ENCODE data around the gene TOP1. TPM values are rescaled to one million over a fixed set of nuclear protein-coding genes. Genes with fewer than 3 reads are reported as not detected.
A peak's percentile ranks its signal among the peaks of the same experiment; 100 is the strongest.

The TOP1 gene
- total RNA-seq, 2 experiments from 2014 or later: 37.6 to 41.7 TPM

DNA sequence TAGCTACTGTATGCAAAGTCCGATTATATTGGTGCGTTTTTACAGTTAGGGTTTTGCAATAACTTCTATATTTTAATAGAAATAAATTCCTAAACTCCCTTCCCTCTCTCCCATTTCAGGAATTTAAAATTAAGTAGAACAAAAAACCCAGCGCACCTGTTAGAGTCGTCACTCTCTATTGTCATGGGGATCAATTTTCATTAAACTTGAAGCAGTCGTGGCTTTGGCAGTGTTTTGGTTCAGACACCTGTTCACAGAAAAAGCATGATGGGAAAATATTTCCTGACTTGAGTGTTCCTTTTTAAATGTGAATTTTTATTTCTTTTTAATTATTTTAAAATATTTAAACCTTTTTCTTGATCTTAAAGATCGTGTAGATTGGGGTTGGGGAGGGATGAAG lies 95.0 kb downstream of the TOP1 start:
- Histone ChIP-seq H3K4me3 (ENCODE audit: low read length) (no peak overlapping the region), H3K36me3 (ENCODE audit: insufficient read depth, low read length) (peaks cover 66% of the 10 kb centered on the region), H3K27me3 (ENCODE audit: control insufficient read depth in 1 of 2, insufficient read depth in 2 of 2, low read length in 2 of 2) (no peaks in the 10 kb centered on the region), H3K4me1 (ENCODE audit: insufficient read depth, low read length) (peaks cover 5% of the 10 kb centered on the region), H3K27ac (ENCODE audit: low read depth in 1 of 2, low read length in 2 of 2) (no peak overlapping the region), H3K9me3 (ENCODE audit: control insufficient read depth in 1 of 2, insufficient read depth in 1 of 2, low read length in 2 of 2) (no peaks in the 10 kb centered on the region)
- ATAC-seq (ENCODE audit: poor library complexity) (no peak), DNase-seq (no peak)
- H3K27ac Mint-ChIP-seq: no peak overlapping the region
- H3K9me3 Mint-ChIP-seq: no peaks in the 10 kb centered on the region
- peaks cover 7% of the 10 kb centered on the region for H3K4me1 Mint-ChIP-seq (ENCODE audit: low read depth)
- no peaks in the 10 kb centered on the region for H3K27me3 Mint-ChIP-seq
- POLR2A ChIA-PET: no interaction called here
- H3K36me3 Mint-ChIP-seq (ENCODE audit: low read depth): peaks cover 83% of the 10 kb centered on the region
- TF ChIP-seq, protein P1, sequence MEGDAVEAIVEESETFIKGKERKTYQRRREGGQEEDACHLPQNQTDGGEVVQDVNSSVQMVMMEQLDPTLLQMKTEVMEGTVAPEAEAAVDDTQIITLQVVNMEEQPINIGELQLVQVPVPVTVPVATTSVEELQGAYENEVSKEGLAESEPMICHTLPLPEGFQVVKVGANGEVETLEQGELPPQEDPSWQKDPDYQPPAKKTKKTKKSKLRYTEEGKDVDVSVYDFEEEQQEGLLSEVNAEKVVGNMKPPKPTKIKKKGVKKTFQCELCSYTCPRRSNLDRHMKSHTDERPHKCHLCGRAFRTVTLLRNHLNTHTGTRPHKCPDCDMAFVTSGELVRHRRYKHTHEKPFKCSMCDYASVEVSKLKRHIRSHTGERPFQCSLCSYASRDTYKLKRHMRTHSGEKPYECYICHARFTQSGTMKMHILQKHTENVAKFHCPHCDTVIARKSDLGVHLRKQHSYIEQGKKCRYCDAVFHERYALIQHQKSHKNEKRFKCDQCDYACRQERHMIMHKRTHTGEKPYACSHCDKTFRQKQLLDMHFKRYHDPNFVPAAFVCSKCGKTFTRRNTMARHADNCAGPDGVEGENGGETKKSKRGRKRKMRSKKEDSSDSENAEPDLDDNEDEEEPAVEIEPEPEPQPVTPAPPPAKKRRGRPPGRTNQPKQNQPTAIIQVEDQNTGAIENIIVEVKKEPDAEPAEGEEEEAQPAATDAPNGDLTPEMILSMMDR (IDR thresholded peaks at IDR 0.05): no peak
- CTCF ChIA-PET: no interaction called here
- intact Hi-C loops (cut with DNase I, micrococcal nuclease): no loop called here
- no peak overlapping the region for H3K4me3 Mint-ChIP-seq

DNA sequence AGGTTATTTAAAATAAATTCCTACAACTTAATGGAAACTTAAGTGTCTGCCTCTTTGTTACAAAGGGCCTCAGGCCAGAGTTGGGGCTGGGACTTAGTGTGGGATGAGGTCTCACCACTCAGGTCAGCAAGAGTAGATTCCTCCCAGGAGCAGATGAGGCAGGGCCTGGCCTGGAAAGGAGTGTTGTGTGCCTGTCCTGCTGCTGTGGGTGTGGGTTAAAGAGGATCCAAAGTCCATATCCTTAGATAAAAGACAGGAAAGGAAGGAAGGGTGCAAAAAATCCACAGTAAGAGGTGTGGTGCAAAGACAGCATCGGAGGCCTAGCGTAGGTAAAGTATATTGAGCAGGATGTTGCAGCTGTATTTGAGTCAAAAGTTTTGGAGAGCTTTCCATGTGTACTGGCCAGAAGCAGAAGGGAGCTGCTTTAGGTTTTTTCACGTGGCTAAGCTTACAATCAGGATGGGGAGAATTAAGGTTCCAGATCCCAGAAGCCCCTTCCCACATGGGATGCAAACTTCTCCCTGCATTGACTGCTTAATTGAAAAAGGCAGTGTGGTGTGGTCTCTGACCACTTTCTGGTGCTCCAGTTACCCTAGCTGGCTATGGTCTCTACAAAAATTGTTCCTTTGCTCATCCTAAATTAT lies 96.0 kb downstream of the TOP1 start:
- Mint-ChIP-seq H3K9me3 (no peaks in the 10 kb centered on the region), H3K4me1 (ENCODE audit: low read depth) (peaks cover 7% of the 10 kb centered on the region), H3K36me3 (ENCODE audit: low read depth) (peaks cover 74% of the 10 kb centered on the region), H3K4me3 (no peak overlapping the region), H3K27me3 (no peaks in the 10 kb centered on the region), H3K27ac (peak overlapping the region; percentile 49)
- ATAC-seq (ENCODE audit: poor library complexity) (no peak), DNase-seq (no peak)
- POLR2A ChIA-PET: no interaction called here
- intact Hi-C loops (cut with DNase I, micrococcal nuclease): no loop called here
- H3K4me3 ChIP-seq (ENCODE audit: low read length): no peak overlapping the region
- peaks cover 5% of the 10 kb centered on the region for H3K4me1 ChIP-seq (ENCODE audit: insufficient read depth, low read length)
- CTCF ChIA-PET: no interaction called here
- no peaks in the 10 kb centered on the region for H3K27me3 ChIP-seq (ENCODE audit: control insufficient read depth in 1 of 2, insufficient read depth in 2 of 2, low read length in 2 of 2)
- H3K36me3 ChIP-seq (ENCODE audit: insufficient read depth, low read length): peaks cover 57% of the 10 kb centered on the region
- H3K27ac ChIP-seq (ENCODE audit: low read depth in 1 of 2, low read length in 2 of 2): no peak overlapping the region
- no peaks in the 10 kb centered on the region for H3K9me3 ChIP-seq (ENCODE audit: control insufficient read depth in 1 of 2, insufficient read depth in 1 of 2, low read length in 2 of 2)
- TF ChIP-seq, protein P1 (IDR thresholded peaks at IDR 0.05): no peak

GRCh38 chr20:41125530-41126457 lies 97.2 kb downstream of the TOP1 start:
- Histone ChIP-seq H3K4me1 (ENCODE audit: insufficient read depth, low read length) (peaks cover 5% of the 10 kb centered on the region), H3K9me3 (ENCODE audit: control insufficient read depth in 1 of 2, insufficient read depth in 1 of 2, low read length in 2 of 2) (no peaks in the 10 kb centered on the region), H3K27me3 (ENCODE audit: control insufficient read depth in 1 of 2, insufficient read depth in 2 of 2, low read length in 2 of 2) (no peaks in the 10 kb centered on the region), H3K4me3 (ENCODE audit: low read length) (no peak overlapping the region), H3K27ac (ENCODE audit: low read depth in 1 of 2, low read length in 2 of 2) (no peak overlapping the region), H3K36me3 (ENCODE audit: insufficient read depth, low read length) (peaks cover 46% of the 10 kb centered on the region)
- Mint-ChIP-seq H3K27me3 (no peaks in the 10 kb centered on the region), H3K9me3 (no peaks in the 10 kb centered on the region), H3K4me3 (no peak overlapping the region), H3K27ac (peak overlapping the region; percentile 7), H3K4me1 (ENCODE audit: low read depth) (peaks cover 7% of the 10 kb centered on the region), H3K36me3 (ENCODE audit: low read depth) (peaks cover 61% of the 10 kb centered on the region)
- TF ChIP-seq, protein P1 (IDR thresholded peaks at IDR 0.05): no peak
- DNase-seq (no peak), ATAC-seq (ENCODE audit: poor library complexity) (no peak)
- POLR2A ChIA-PET: no interaction called here
- intact Hi-C loops (cut with DNase I, micrococcal nuclease): no loop called here
- CTCF ChIA-PET: no interaction called here
